ENCODE results near the gene PPARA. TPM values are rescaled to one million over a fixed set of nuclear protein-coding genes. Genes with fewer than 3 reads are reported as not detected.

The PPARA gene
- total RNA-seq, 3 donors from 2014 or later (not counting 1 experiment from before 2014, with no cell fraction given) = 20.1 to 27.8 (median 27.0) TPM

GRCh38 chr22:46280063-46280817, 129.9 kb downstream of the PPARA start:
- Mint-ChIP-seq H3K27me3 (ENCODE audit: low read depth in 2 of 2) (no peaks in the 10 kb centered on the region), H3K36me3 (no peaks in the 10 kb centered on the region), H3K27ac (peak overlapping the region; percentile 97 to 99), H3K4me1 (peaks cover 77 to 82% of the 10 kb centered on the region in 2 donors), H3K4me3 (peak overlapping the region; percentile 96), H3K9me3 (no peaks in the 10 kb centered on the region)
- Histone ChIP-seq H3K4me1 (ENCODE audit: control insufficient read depth, insufficient read depth, low read length) (peaks cover 94% of the 10 kb centered on the region), H3K27ac (ENCODE audit: low read length) (peak overlapping the region; percentile 97), H3K4me3 (ENCODE audit: low read length) (no peak overlapping the region), H3K27me3 (ENCODE audit: control insufficient read depth, insufficient read depth, low read length) (no peaks in the 10 kb centered on the region), H3K9me3 (ENCODE audit: control insufficient read depth, insufficient read depth, low read length) (no peaks in the 10 kb centered on the region), H3K36me3 (ENCODE audit: control insufficient read depth, insufficient read depth, low read length) (peaks cover 70% of the 10 kb centered on the region)
- WGBS (ENCODE audit: insufficient coverage) = 78% methylated on average over 11 of the region's 12 CpGs
- ATAC-seq (no peak), DNase-seq (no peak)
- TF ChIP-seq CTCF (IDR thresholded peaks at IDR 0.05) = no peak
- intact Hi-C loops (cut with micrococcal nuclease) = loop anchor here (2.0 to 10.0 kb wide), 4 partner anchors 13 to 965 kb away; partner anchors contain the start of gene GTSE1

- H3K27ac ChIP-seq (ENCODE audit: low read length) = peak overlapping the region; percentile 97
- DNase-seq (peak; percentile 72 to 81), ATAC-seq (peak; percentile 82 to 94 (median 92))
- TF ChIP-seq CTCF (IDR thresholded peaks at IDR 0.05) = no peak
- no peaks in the 10 kb centered on the region for H3K27me3 ChIP-seq (ENCODE audit: control insufficient read depth, insufficient read depth, low read length)
- no peaks in the 10 kb centered on the region for H3K9me3 ChIP-seq (ENCODE audit: control insufficient read depth, insufficient read depth, low read length)
- 38% methylated on average over 19 of the region's 19 CpGs for WGBS (ENCODE audit: insufficient coverage)
- Mint-ChIP-seq H3K4me3 (peak overlapping the region; percentile 96), H3K4me1 (peaks cover 76 to 79% of the 10 kb centered on the region in 2 donors), H3K27me3 (ENCODE audit: low read depth in 2 of 2) (no peaks in the 10 kb centered on the region), H3K36me3 (peaks cover 5% of the 10 kb centered on the region), H3K9me3 (no peaks in the 10 kb centered on the region), H3K27ac (peak overlapping the region; percentile 97 to 99)
- H3K4me3 ChIP-seq (ENCODE audit: low read length) = peak overlapping the region; percentile 60
- H3K4me1 ChIP-seq (ENCODE audit: control insufficient read depth, insufficient read depth, low read length) = peaks cover 93% of the 10 kb centered on the region
- intact Hi-C loops (cut with micrococcal nuclease) = loop anchor here (1.0 to 10.0 kb wide), 6 partner anchors 8 to 966 kb away; partner anchors contain the start of genes CDPF1 and GTSE1
- H3K36me3 ChIP-seq (ENCODE audit: control insufficient read depth, insufficient read depth, low read length) = peaks cover 69% of the 10 kb centered on the region
These were observed 130.8 kb downstream of the PPARA start for GRCh38 chr22:46280999-46281623.

GRCh38 chr22:46281866-46282678, 131.7 kb downstream of the PPARA start:
- Histone ChIP-seq H3K9me3 (ENCODE audit: control insufficient read depth, insufficient read depth, low read length) (no peaks in the 10 kb centered on the region), H3K36me3 (ENCODE audit: control insufficient read depth, insufficient read depth, low read length) (peaks cover 76% of the 10 kb centered on the region), H3K27ac (ENCODE audit: low read length) (peak overlapping the region; percentile 97), H3K4me3 (ENCODE audit: low read length) (peak overlapping the region; percentile 60), H3K27me3 (ENCODE audit: control insufficient read depth, insufficient read depth, low read length) (no peaks in the 10 kb centered on the region), H3K4me1 (ENCODE audit: control insufficient read depth, insufficient read depth, low read length) (peaks cover 97% of the 10 kb centered on the region)
- Mint-ChIP-seq H3K36me3 (peaks cover 7% of the 10 kb centered on the region), H3K27me3 (ENCODE audit: low read depth in 2 of 2) (no peaks in the 10 kb centered on the region), H3K4me3 (peak overlapping the region; percentile 96), H3K9me3 (no peaks in the 10 kb centered on the region), H3K27ac (peak overlapping the region; percentile 97 to 99), H3K4me1 (peaks cover 74 to 82% of the 10 kb centered on the region in 2 donors)
- DNase-seq = no peak
- ATAC-seq = no peak
- no peak for TF ChIP-seq CTCF (IDR thresholded peaks at IDR 0.05)
- intact Hi-C loops (cut with micrococcal nuclease) = loop anchor here (1.0 to 10.0 kb wide), 6 partner anchors 7 to 967 kb away; partner anchors contain the start of genes CDPF1 and GTSE1
- WGBS (ENCODE audit: insufficient coverage) = 69% methylated on average over 13 of the region's 13 CpGs

Data from natural killer cell (primary cell).